B cell (primary cell): ENCODE results near the gene DPPA3.

Experiments used
- CTCF ChIP-seq: fragments of 200-600 bp; IDR thresholded peaks from one replicate; pipeline ENCODE4 v1.8.0; 2022; ENCODE audit warnings: antibody characterized with exemption, mild to moderate bottlenecking
- EZH2 ChIP-seq: IDR thresholded peaks from 2 replicates; pipeline ENCODE4 v1.6.1; 2012; ENCODE audit warnings: borderline replicate concordance, low read depth, mild to moderate bottlenecking, moderate library complexity, low read length; ENCODE audit not compliant: insufficient read depth, poor library complexity, severe bottlenecking

- TF ChIP-seq CTCF (no peak), EZH2 (no peak)
Measured at GRCh38 chr12:7666595-7666994, 44.6 kb upstream of the DPPA3 start.
